ENCODE measurements around the gene HEXD.
A peak's percentile ranks its signal among the peaks of the same experiment; 100 is the strongest.
"Not testable (repeated sequence)": the region's sequence is repeated elsewhere in the genome, so short reads cannot be mapped to it uniquely, and the experiment has no call there.

The HEXD gene

GRCh38 chr17:82442643-82443464, 24.7 kb downstream of the HEXD start:
- no peak for DNase-seq

- no peak for DNase-seq
Measured at GRCh38 chr17:82443465-82444283, 25.5 kb downstream of the HEXD start.

GRCh38 chr17:82444284-82444893, 26.2 kb downstream of the HEXD start:
- no peak for DNase-seq

DNA sequence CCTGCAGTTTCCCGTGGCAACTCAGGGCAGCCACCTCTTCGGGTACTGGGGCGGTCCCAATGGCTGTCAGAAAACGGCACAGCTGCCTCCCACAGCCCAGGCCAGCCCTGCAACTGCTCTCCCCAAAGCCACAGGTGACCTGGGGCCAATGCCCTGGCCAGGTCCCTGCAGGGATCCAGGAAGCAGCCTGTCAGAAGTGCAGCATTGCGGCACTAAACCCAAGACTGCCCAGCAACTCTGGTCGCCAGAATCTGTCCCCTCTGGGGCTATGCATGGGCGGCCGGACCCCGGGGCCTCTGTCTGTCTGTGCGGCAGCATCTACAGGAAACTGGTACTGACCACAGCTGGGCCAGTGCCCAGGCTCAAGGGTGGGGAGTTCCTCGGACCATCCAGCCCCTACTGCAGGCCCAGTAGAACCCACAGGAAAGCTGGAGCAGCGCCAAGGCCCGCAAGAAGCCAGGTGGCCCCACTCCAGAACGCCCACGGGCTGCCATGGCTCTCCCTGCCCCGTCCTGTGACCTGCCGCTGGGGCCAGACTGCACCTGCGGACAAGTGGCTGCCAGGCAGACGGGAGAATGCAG, 26.9 kb downstream of the HEXD start:
- no peak for DNase-seq

- no peak for DNase-seq
Measured at GRCh38 chr17:82445542-82445941, 27.4 kb downstream of the HEXD start.

GRCh38 chr17:82446124-82446523, 28.0 kb downstream of the HEXD start:
- DNase-seq = no peak

- no peak for DNase-seq
Measured at GRCh38 chr17:82446649-82447048, 28.5 kb downstream of the HEXD start.

- DNase-seq = no peak
Measured at GRCh38 chr17:82447876-82448275, 29.7 kb downstream of the HEXD start.

DNA sequence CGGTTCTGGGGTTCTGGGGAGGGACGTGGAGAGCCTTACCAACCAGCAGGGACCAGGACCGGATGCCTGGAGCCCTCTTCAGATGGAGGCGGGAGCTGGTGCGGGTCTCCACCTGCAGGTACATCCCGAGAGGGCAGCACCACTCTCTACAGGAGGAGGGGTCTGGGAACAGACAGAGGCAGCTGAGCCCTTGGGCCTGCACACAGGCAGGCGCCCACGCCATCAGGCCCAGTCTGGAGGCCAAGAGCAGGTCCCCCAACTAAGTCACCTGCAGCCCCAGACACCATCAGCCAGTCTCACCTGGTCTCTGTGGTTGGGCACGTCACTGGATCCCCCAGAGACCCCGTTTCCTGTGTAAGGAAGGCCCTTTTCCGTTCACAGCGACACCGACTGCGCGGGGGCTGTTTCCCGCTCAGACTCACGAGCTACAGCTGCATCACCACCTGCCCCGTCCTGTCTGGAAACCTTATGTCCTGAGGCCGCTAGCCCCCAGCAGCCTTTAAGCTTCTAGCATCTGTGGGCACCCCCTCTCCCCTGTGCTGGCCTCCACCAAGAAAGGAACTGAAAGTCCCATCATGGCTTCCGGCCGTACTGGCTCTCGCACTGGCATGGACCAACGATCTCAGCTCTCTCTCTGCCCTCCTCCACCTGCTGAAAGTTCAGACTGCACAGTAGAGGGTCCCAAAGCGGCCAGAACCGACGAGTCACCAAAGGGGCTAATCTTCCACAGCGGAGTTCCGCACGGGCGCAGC, 31.2 kb downstream of the HEXD start:
- DNase-seq = peak in 2 of 3 experiments; percentile 73 to 87

DNA sequence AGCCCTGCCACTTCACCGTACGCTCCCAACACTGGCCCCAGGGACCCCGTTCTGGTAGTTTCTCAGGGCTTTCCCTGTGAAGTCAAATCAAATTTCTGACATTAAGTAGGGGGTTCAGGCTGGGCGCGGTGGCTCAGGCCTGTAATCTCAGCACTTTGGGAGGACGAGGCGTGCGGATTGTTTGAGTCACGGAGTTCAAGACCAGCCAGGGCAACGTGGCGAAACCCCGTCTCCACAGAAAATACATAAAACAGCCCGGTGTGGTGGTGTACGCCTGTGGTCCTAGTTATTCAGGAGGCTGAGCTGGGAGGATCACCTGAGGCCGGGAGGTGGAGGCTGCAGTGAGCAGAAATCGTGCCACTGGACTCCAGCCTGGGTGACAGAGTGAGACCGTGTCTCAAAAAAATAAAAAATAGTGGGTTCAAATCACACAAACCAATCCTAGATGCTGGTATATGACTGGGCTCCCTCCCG, 31.8 kb downstream of the HEXD start:
- DNase-seq = peak in 1 of 3 experiments; percentile 53

DNA sequence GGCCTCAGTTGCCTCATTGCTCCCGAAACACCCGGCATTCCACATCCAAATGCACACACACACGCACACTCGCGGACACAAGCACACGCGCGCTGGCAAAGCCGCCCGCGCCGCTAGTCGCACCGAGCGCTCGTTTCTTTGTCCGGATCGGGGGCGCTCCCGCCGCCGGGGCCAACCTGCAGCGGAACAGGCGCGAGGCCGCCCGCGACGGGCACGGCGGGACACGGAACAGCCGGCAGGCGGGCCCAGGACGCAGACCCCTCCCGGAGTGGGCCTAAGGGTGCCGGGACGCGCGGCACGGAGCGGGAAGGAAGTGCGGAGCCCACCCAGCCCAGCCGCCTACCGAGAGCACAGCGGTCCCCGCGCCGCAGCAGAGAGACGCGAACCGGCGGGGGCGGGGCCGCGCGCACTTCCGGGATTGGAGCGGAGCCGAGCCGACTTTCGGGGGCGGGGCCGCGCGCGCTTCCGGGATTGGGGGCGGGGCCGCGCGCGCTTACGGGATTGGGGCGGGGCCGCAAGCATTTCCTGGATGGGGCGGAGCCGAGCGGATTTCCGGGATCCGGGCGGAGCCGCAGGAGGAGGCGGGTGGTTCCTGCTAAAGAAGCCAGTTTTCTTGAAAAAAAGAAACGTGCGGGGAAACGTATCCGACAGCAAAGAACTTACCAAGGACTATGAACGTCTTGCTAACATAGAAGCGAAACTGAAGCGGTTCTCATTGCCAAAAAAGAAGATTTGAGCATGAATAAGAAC, 32.4 kb downstream of the HEXD start, which contains the start of gene CYBC1:
TSS of gene CYBC1 (minus strand) at position 396 of the 750 bp plus-strand sequence. CDS start 1,498 bp downstream, outside the sequence.
- peak; percentile 91 to 97 (median 93) for DNase-seq

GRCh38 chr17:82452162-82452561, 34.0 kb downstream of the HEXD start:
- DNase-seq = no peak

GRCh38 chr17:82453151-82453550, 35.0 kb downstream of the HEXD start:
- DNase-seq = peak in 1 of 3 experiments; percentile 12

DNA sequence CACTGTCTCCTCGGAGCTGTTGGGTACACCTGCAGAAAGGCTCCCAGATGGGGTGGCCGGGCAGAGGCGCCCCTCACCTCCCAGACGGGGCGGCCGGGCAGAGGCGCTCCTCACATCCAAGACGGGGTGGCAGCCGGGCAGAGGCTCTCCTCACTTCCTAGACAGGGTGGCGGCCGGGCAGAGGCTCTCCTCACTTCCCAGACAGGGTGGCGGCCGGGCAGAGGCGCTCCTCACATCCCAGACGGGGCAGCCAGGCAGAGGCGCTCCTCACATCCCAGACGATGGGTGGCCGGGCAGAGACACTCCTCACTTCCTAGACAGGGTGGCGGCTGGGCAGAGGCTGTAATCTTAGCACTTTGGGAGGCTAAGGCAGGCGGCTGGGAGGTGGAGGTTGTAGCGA, 35.6 kb downstream of the HEXD start:
- DNase-seq = not testable (repeated sequence)

- DNase-seq = peak in 2 of 3 experiments; percentile 15 to 24
Measured at GRCh38 chr17:82457073-82457928, 39.2 kb downstream of the HEXD start.

DNA sequence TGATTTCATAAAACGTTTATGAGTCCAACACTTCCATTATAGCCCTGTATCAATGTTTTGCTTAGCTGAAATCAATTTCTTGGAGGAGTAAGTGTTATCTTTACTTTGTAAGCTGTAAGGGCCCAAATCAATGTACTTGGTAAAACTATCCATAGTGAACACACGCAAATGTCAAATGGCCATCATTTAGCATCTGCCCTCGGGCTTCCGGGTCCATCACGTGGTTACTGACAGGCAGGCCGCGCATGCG, 39.7 kb downstream of the HEXD start:
- peak in 1 of 3 experiments; percentile 93 for DNase-seq

- peak; percentile 98 to 99 (median 98) for DNase-seq
Measured at GRCh38 chr17:82458179-82458884, 40.2 kb downstream of the HEXD start, which contains the start of gene NARF. Gene NARF, plus strand, starts transcription at chr17:82458741. Its CDS starts 63 bp downstream, at chr17:82458804.

DNA sequence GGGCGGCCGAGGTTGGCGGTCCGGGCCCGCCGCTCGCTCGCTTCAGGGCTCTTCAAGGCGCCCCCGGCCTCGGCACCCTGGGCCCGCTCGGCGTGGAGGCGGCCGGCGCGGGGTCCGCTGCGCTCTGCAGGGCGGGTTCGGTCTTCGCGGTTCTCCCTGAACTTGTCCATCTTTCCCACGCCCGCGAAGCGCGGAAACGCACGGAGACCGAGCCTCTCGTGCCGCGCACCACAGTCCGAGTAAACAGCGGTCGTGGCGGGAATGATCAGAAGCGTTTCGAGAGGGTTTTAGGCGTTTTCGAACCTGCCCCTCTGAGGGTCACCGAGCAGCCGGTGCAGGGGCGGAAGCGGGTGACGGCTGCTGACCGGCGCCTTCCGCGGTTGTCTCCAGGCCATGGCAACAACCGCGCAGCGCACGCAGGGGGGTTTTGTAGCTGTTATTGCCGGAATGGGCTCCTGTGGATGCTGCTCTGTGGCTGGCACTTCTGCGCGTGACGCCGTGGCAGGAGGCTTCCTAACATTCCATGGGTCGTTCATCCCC, 40.8 kb downstream of the HEXD start:
- DNase-seq = peak; percentile 53 to 76 (median 75)

GRCh38 chr17:82459936-82460335, 41.8 kb downstream of the HEXD start:
- not testable (repeated sequence) for DNase-seq
